Thyroid gland (tissue), 4 donors: Measurements from ENCODE around the gene ERG.

Experiments used
- POLR2A ChIP-seq, 2 donors: fragments of 450-650 bp; IDR thresholded peaks; one replicate each; pipeline ENCODE4 v1.6.1; 2017; ENCODE audit warnings: antibody characterized with exemption in 2 of 2, mild to moderate bottlenecking in 2 of 2, moderate library complexity in 1 of 2
- TF ChIP-seq, protein P1 (sequence below), 6 experiments: fragments of 200-600 bp in 3 of 6; fragments of 450-650 bp in 3 of 6; sonication (generic) in 3 of 6; IDR thresholded peaks; one replicate each; pipeline ENCODE4 v1.5.1; 2016 to 2019; ENCODE audit warnings: antibody characterized with exemption in 6 of 6, mild to moderate bottlenecking in 2 of 6, inconsistent platforms in 1 of 6, moderate library complexity in 1 of 6

DNA sequence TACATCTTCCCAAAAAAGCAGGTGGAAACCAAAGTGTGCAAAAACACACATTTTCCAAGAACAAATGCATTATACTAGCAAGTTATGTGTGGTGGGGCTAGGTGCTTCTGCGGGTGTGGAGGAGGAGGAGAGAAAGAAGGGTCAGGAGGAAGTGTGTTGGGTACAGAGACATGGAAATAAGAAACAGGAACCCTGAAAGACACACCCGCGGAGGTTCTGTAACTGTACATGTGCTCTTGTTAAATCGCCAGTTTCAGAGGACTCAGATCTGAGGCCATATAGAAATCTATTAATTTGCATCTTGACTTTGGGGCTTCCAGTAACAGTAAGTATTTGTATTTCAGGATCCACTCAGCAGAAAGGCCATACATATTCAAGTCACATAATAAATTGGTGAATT is 30.9 kb downstream of the ERG start:
- TF ChIP-seq, protein P1, sequence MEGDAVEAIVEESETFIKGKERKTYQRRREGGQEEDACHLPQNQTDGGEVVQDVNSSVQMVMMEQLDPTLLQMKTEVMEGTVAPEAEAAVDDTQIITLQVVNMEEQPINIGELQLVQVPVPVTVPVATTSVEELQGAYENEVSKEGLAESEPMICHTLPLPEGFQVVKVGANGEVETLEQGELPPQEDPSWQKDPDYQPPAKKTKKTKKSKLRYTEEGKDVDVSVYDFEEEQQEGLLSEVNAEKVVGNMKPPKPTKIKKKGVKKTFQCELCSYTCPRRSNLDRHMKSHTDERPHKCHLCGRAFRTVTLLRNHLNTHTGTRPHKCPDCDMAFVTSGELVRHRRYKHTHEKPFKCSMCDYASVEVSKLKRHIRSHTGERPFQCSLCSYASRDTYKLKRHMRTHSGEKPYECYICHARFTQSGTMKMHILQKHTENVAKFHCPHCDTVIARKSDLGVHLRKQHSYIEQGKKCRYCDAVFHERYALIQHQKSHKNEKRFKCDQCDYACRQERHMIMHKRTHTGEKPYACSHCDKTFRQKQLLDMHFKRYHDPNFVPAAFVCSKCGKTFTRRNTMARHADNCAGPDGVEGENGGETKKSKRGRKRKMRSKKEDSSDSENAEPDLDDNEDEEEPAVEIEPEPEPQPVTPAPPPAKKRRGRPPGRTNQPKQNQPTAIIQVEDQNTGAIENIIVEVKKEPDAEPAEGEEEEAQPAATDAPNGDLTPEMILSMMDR (IDR thresholded peaks at IDR 0.05) = no peak
- no peak for TF ChIP-seq POLR2A (IDR thresholded peaks at IDR 0.05)
